Tibial nerve (tissue), 4 donors: ENCODE results near the gene CEP170B. TPM values are rescaled to one million over a fixed set of nuclear protein-coding genes. Genes with fewer than 3 reads are reported as not detected.

Experiments used
- DNase-seq, 2 donors: peaks; one replicate each; pipeline ENCODE4 v3.0.0-alpha.2; 2019; ENCODE audit warnings: low spot score in 2 of 2
- H3K27ac ChIP-seq, 4 donors: fragments of 200-600 bp; sonication (generic) in 3 of 4; one replicate each; pipeline ENCODE4 v1.5.1; 2017 to 2019; ENCODE audit warnings: mild to moderate bottlenecking in 1 of 4
- H3K27me3 ChIP-seq, 2 donors: fragments of 200-600 bp; sonication (generic) in 1 of 2; one replicate each; pipeline versions ENCODE4 v1.5.1 to v1.6.0; 2017 to 2019
- H3K36me3 ChIP-seq, 3 donors: fragments of 200-600 bp; sonication (generic); one replicate each; pipeline ENCODE4 v1.5.1; 2018 to 2019
- H3K4me1 ChIP-seq, 4 donors: fragments of 200-600 bp; sonication (generic) in 3 of 4; one replicate each; pipeline ENCODE4 v1.5.1; 2017 to 2019
- H3K4me3 ChIP-seq, 4 donors: fragments of 200-600 bp; sonication (generic) in 3 of 4; one replicate each; pipeline ENCODE4 v1.5.1; 2017 to 2019; ENCODE audit warnings: mild to moderate bottlenecking in 1 of 4, moderate library complexity in 1 of 4
- H3K9me3 ChIP-seq, 4 donors: fragments of 200-600 bp; sonication (generic) in 3 of 4; one replicate each; pipeline ENCODE4 v1.5.1; 2017 to 2019
- CTCF ChIP-seq, 5 experiments: fragments of 200-600 bp in 3 of 5; fragments of 450-650 bp in 2 of 5; sonication (generic) in 3 of 5; IDR thresholded peaks; one replicate each; pipeline ENCODE4 v1.5.1; 2016 to 2019; ENCODE audit warnings: antibody characterized with exemption in 5 of 5, mild to moderate bottlenecking in 3 of 5, moderate library complexity in 2 of 5
- EP300 ChIP-seq, 2 donors: sonication (generic); formaldehyde crosslinking; IDR thresholded peaks; one replicate each; pipeline ENCODE4 v1.6.1; 2017; ENCODE audit warnings: antibody characterized with exemption in 2 of 2, mild to moderate bottlenecking in 1 of 2
- POLR2A ChIP-seq, 2 donors: fragments of 450-650 bp; IDR thresholded peaks; one replicate each; pipeline ENCODE4 v1.6.1; 2017; ENCODE audit warnings: antibody characterized with exemption in 2 of 2, mild to moderate bottlenecking in 2 of 2, moderate library complexity in 2 of 2
- WGBS, 2 donors: methylation state at CpG; one replicate each; pipeline ENCODE4 v1.1.5; 2018; 5-methylcytosine and 5-hydroxymethylcytosine counted together
- total RNA-seq, 4 donors: library from RNA; depleted of rRNA; stranded (reverse); fragments of >200 nt; gene quantifications; one replicate each; pipeline ENCODE4 v1.1.0, GENCODE V29; 2016

Gene CEP170B
- total RNA-seq, 4 donors from 2014 or later = 10.1 to 36.3 (median 13.0) TPM

DNA sequence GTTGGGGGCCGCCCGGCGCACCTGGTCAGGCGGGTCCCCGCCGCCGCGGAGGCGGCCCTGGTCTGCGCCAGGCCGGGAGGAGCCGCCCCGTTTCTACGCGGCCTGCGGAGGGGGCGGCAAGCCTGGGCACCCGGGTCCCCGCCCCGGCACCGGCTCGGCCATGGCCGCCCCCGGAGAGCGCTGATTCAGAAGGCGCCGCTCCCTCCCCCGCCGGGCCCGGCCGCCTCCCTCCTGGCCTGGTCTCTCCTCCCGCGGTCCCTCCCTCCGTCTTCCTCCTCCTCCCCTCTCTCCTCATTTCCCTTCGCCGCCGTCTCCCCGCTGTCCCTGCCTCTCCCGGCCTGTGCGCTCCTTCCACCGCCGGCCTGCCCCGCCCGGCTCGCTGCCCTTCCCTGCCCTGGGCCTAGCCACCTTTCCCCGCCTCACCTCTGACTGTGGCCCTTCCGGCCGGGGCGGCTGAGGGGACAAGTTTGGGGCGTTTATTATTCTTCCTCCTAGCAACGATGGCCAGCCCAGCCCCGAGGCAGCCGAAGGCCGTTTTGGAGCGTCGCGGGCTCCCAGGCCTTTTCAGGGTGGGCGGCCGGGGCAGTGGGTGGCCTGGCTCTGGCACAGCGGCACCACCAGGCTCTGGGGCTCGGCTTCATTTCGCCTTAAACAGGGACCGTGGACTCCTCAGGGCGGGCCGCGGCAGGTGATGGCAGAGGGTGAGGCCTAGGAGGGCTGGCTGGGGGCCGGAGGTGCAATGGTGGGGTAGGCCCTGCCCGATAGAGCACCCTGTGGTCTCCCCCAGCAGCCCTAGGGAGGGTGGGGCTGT is 768 bp downstream of the CEP170B start:
- Histone ChIP-seq H3K36me3 (peaks cover 0 to 13% (median 0%) of the 10 kb centered on the region in 3 donors), H3K4me1 (peaks cover 0 to 26% (median 16%) of the 10 kb centered on the region in 4 donors), H3K27ac (peak overlapping the region in 2 of 4 donors; percentile 66 to 81), H3K4me3 (peak overlapping the region; percentile 51 to 65 (median 61)), H3K27me3 (peaks cover 0 to 12% of the 10 kb centered on the region in 2 donors), H3K9me3 (no peaks in the 10 kb centered on the region)
- TF ChIP-seq POLR2A (IDR thresholded peaks at IDR 0.05) = peak in 1 of 2 donors; percentile 10
- no peak for TF ChIP-seq CTCF (IDR thresholded peaks at IDR 0.05)
- no peak for TF ChIP-seq EP300 (IDR thresholded peaks at IDR 0.05)
- 6 to 9% methylated on average over 46 to 51 of the region's 68 CpGs for WGBS, 2 donors
- DNase-seq = peak; percentile 38 to 47

GRCh38 chr14:104866451-104867370 is 1.6 kb downstream of the CEP170B start:
- TF ChIP-seq EP300 (IDR thresholded peaks at IDR 0.05) (no peak), CTCF (IDR thresholded peaks at IDR 0.05) (no peak), POLR2A (IDR thresholded peaks at IDR 0.05) (no peak)
- Histone ChIP-seq H3K36me3 (peaks cover 0 to 13% (median 0%) of the 10 kb centered on the region in 3 donors), H3K4me3 (peak overlapping the region; percentile 51 to 65 (median 61)), H3K27ac (peak overlapping the region in 2 of 4 donors; percentile 66 to 81), H3K4me1 (peaks cover 0 to 26% (median 16%) of the 10 kb centered on the region in 4 donors), H3K27me3 (peaks cover 0 to 12% of the 10 kb centered on the region in 2 donors), H3K9me3 (no peaks in the 10 kb centered on the region)
- no peak for DNase-seq
- 92 to 93% methylated on average over 11 of the region's 12 CpGs for WGBS, 2 donors

DNA sequence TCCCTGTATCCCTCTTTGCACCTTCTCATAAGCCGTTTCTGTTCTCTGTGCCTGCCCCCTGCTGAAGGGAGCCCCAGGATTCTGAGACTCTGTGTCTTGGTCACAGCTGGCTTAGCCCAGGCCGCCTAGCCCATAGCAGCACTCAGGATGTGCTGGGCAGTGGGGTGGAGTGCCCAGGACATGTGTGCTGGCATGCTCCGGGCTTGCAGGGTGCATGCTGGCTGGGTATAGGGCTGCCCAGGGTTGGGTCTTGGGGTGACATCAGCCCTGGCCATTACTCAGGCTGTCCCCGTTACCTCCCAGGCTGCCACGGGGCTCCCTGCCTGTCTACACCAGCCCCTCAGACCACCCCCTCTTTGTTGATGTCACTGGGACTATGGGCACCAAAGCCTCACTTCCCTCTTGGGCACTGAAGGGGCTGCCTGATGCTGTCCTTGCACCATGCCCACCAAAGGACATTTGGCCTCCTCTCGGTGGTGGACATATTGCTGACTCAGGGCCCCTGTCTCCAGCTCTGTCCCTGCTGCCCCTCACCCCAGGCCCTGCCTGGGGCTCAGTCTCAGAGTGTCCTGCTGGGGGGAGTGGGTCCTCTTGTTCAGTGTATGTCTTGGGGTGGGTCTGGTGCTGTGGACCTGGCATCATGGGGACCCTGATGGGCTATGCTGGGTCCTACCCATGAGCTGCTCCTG is 2.4 kb downstream of the CEP170B start:
- peaks cover 0 to 12% of the 10 kb centered on the region in 2 donors for H3K27me3 ChIP-seq
- no peaks in the 10 kb centered on the region for H3K9me3 ChIP-seq
- no peak overlapping the region for H3K4me3 ChIP-seq
- WGBS, 2 donors = 89 to 92% methylated on average over 5 to 6 of the region's 6 CpGs
- no peak for TF ChIP-seq EP300 (IDR thresholded peaks at IDR 0.05)
- no peak for TF ChIP-seq CTCF (IDR thresholded peaks at IDR 0.05)
- TF ChIP-seq POLR2A (IDR thresholded peaks at IDR 0.05) = no peak
- peaks cover 0 to 28% (median 16%) of the 10 kb centered on the region in 4 donors for H3K4me1 ChIP-seq
- no peak for DNase-seq
- H3K36me3 ChIP-seq = peaks cover 0 to 13% (median 0%) of the 10 kb centered on the region in 3 donors
- no peak overlapping the region for H3K27ac ChIP-seq

- Histone ChIP-seq H3K4me1 (peaks cover 0 to 35% (median 18%) of the 10 kb centered on the region in 4 donors), H3K4me3 (no peak overlapping the region), H3K36me3 (peaks cover 0 to 13% (median 0%) of the 10 kb centered on the region in 3 donors), H3K9me3 (no peaks in the 10 kb centered on the region), H3K27me3 (peaks cover 0 to 12% of the 10 kb centered on the region in 2 donors), H3K27ac (no peak overlapping the region)
- WGBS, 2 donors = 90 to 95% methylated on average over 9 to 12 of the region's 23 CpGs
- no peak for DNase-seq
- TF ChIP-seq EP300 (IDR thresholded peaks at IDR 0.05) (no peak), CTCF (IDR thresholded peaks at IDR 0.05) (no peak), POLR2A (IDR thresholded peaks at IDR 0.05) (no peak)
Observed at GRCh38 chr14:104868060-104868740, 3.1 kb downstream of the CEP170B start.
